ENCODE measurements around the gene COG3.

- TF ChIP-seq POLR2AphosphoS5 (IDR thresholded peaks at IDR 0.05) (no peak), TAF1 (IDR thresholded peaks at IDR 0.05; ENCODE audit: low read depth) (no peak), RAD21 (conservative IDR thresholded peaks at IDR 0.05) (no peak), CTCF (IDR thresholded peaks at IDR 0.05; ENCODE audit: poor library complexity, severe bottlenecking) (no peak), EZH2 (IDR thresholded peaks at IDR 0.05; ENCODE audit: borderline replicate concordance, insufficient read depth, low read length, poor library complexity, severe bottlenecking) (no peak)
Measured at GRCh38 chr13:45500492-45501174, 35.9 kb downstream of the COG3 start.

All from neural cell (in vitro differentiated cells).